ENCODE data around the gene FHOD3. TPM values are rescaled to one million over a fixed set of nuclear protein-coding genes. Genes with fewer than 3 reads are reported as not detected.

FHOD3 gene
- total RNA-seq, 1 experiment from 2014 or later = 22.7 TPM

GRCh38 chr18:36692371-36692770, 394.9 kb downstream of the FHOD3 start:
- CTCF ChIA-PET = no interaction called here
- Histone ChIP-seq H3K27me3 (ENCODE audit: control insufficient read depth, insufficient read depth, low read length) (no peaks in the 10 kb centered on the region), H3K4me3 (ENCODE audit: low read depth in 2 of 2, low read length in 2 of 2) (no peak overlapping the region), H3K36me3 (ENCODE audit: control insufficient read depth, insufficient read depth, low read length) (no peaks in the 10 kb centered on the region), H3K4me1 (ENCODE audit: control insufficient read depth, insufficient read depth, low read length) (no peaks in the 10 kb centered on the region), H3K27ac (ENCODE audit: low read length) (no peak overlapping the region), H3K9me3 (ENCODE audit: control insufficient read depth, insufficient read depth, low read depth, low read length) (no peaks in the 10 kb centered on the region)
- in situ Hi-C loops (cut with HindIII; ENCODE audit: low pct_unique_long_range_greater_than_20kb, low sequenced_read_pairs) = no loop called here
- TF ChIP-seq POLR2AphosphoS5 (IDR thresholded peaks at IDR 0.05; ENCODE audit: low read depth, low read length) (no peak), SIN3A (IDR thresholded peaks at IDR 0.05; ENCODE audit: borderline replicate concordance, insufficient read depth, low read depth, low read length) (no peak)
- no TSS peak for BruUV-seq (replicated peaks)
- DNase-seq (ENCODE audit: low read depth, low spot score) (no peak), ATAC-seq (no peak)
- POLR2A ChIA-PET = no interaction called here
- intact Hi-C loops (cut with micrococcal nuclease; ENCODE audit: unreplicated experiment) = no loop called here

- ChIA-PET CTCF (no interaction called here), POLR2A (no interaction called here)
Observed at GRCh38 chr18:36692921-36693332, 395.4 kb downstream of the FHOD3 start.

More at GRCh38 chr18:36692921-36693332, 395.4 kb downstream of the FHOD3 start:
- in situ Hi-C loops (cut with HindIII; ENCODE audit: low pct_unique_long_range_greater_than_20kb, low sequenced_read_pairs) = no loop called here
- DNase-seq (ENCODE audit: low read depth, low spot score) (no peak), ATAC-seq (no peak)
- H3K4me3 ChIP-seq (ENCODE audit: low read depth in 2 of 2, low read length in 2 of 2) = no peak overlapping the region
- no TSS peak for BruUV-seq (replicated peaks)
- no peaks in the 10 kb centered on the region for H3K4me1 ChIP-seq (ENCODE audit: control insufficient read depth, insufficient read depth, low read length)
- TF ChIP-seq SIN3A (IDR thresholded peaks at IDR 0.05; ENCODE audit: borderline replicate concordance, insufficient read depth, low read depth, low read length) (no peak), REST (IDR thresholded peaks at IDR 0.05; ENCODE audit: insufficient read depth in 1 of 2, low read depth in 2 of 2, low read length in 1 of 2) (no peak), POLR2AphosphoS5 (IDR thresholded peaks at IDR 0.05; ENCODE audit: low read depth, low read length) (no peak), TCF7L2 (IDR thresholded peaks at IDR 0.05; ENCODE audit: low read depth, low read length) (no peak)
- TF ChIP-seq, protein P1, sequence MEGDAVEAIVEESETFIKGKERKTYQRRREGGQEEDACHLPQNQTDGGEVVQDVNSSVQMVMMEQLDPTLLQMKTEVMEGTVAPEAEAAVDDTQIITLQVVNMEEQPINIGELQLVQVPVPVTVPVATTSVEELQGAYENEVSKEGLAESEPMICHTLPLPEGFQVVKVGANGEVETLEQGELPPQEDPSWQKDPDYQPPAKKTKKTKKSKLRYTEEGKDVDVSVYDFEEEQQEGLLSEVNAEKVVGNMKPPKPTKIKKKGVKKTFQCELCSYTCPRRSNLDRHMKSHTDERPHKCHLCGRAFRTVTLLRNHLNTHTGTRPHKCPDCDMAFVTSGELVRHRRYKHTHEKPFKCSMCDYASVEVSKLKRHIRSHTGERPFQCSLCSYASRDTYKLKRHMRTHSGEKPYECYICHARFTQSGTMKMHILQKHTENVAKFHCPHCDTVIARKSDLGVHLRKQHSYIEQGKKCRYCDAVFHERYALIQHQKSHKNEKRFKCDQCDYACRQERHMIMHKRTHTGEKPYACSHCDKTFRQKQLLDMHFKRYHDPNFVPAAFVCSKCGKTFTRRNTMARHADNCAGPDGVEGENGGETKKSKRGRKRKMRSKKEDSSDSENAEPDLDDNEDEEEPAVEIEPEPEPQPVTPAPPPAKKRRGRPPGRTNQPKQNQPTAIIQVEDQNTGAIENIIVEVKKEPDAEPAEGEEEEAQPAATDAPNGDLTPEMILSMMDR (IDR thresholded peaks at IDR 0.05) = no peak
- intact Hi-C loops (cut with micrococcal nuclease; ENCODE audit: unreplicated experiment) = no loop called here
- no peaks in the 10 kb centered on the region for H3K27me3 ChIP-seq (ENCODE audit: control insufficient read depth, insufficient read depth, low read length)
- H3K27ac ChIP-seq (ENCODE audit: low read length) = no peak overlapping the region
- no peaks in the 10 kb centered on the region for H3K9me3 ChIP-seq (ENCODE audit: control insufficient read depth, insufficient read depth, low read depth, low read length)
- H3K36me3 ChIP-seq (ENCODE audit: control insufficient read depth, insufficient read depth, low read length) = no peaks in the 10 kb centered on the region

Measured in Panc1 (cell line).